PC-3 (cell line): Measurements from ENCODE around the gene DNAJB6.

Experiments used
- CTCF ChIP-seq: fragments of 300-600 bp; sonication (generic); conservative IDR thresholded peaks from 2 replicates; pipeline ENCODE4 v1.5.1; 2017; ENCODE audit warnings: antibody characterized with exemption, low read depth, mild to moderate bottlenecking, low read length
- EZH2 ChIP-seq: fragments of 300-600 bp; sonication (generic); IDR thresholded peaks from one replicate; pipeline ENCODE4 v1.6.1; 2017; ENCODE audit warnings: antibody characterized with exemption, mild to moderate bottlenecking, low read length; ENCODE audit not compliant: unreplicated experiment
- EZH2phosphoT487 ChIP-seq: fragments of 300-600 bp; sonication (generic); IDR thresholded peaks from 2 replicates; pipeline ENCODE4 v1.6.1; 2018; ENCODE audit warnings: mild to moderate bottlenecking, antibody characterized with exemption, low read length, borderline replicate concordance

GRCh38 chr7:157432541-157432956 is 95.7 kb downstream of the DNAJB6 start:
- TF ChIP-seq CTCF (no peak), EZH2phosphoT487 (no peak), EZH2 (no peak)
